Naive B cell (primary cell): ENCODE results near the gene NKX2-2. TPM values are rescaled to one million over a fixed set of nuclear protein-coding genes. Genes with fewer than 3 reads are reported as not detected.

Experiments
- ATAC-seq, 2 donors: fragments of 150-1000 bp; cut with Tn5 transposase; 2 replicates each; pipeline ENCODE4 v1.10.0; 2021; ENCODE audit warnings: low read depth in 2 of 2, mild to moderate bottlenecking in 2 of 2, moderate library complexity in 2 of 2
- DNase-seq: peaks from one replicate; pipeline ENCODE4 v3.0.0; 2022
- H3K27ac Mint-ChIP-seq, 6 donors: one replicate each; pipeline ENCODE4 v1.8.0; 2020 to 2022; ENCODE audit warnings: mild to moderate bottlenecking in 6 of 6, mixed read lengths in 6 of 6, moderate library complexity in 5 of 6, inconsistent platforms in 2 of 6
- H3K27me3 Mint-ChIP-seq, 3 donors: one replicate each; pipeline ENCODE4 v1.8.0; 2021 to 2022; ENCODE audit warnings: mixed read lengths in 3 of 3, mild to moderate bottlenecking in 1 of 3
- H3K36me3 Mint-ChIP-seq, 2 donors: one replicate each; pipeline ENCODE4 v1.8.0; 2020 to 2022; ENCODE audit warnings: mixed read lengths in 2 of 2, inconsistent platforms in 1 of 2, mild to moderate bottlenecking in 1 of 2
- H3K4me1 Mint-ChIP-seq, 3 donors: one replicate each; pipeline ENCODE4 v1.8.0; 2020 to 2022; ENCODE audit warnings: mixed read lengths in 3 of 3, inconsistent platforms in 1 of 3, mild to moderate bottlenecking in 1 of 3, moderate library complexity in 1 of 3
- H3K4me3 Mint-ChIP-seq, 8 donors: one replicate each; pipeline ENCODE4 v1.8.0; 2020 to 2022; ENCODE audit warnings: mild to moderate bottlenecking in 8 of 8, mixed read lengths in 8 of 8, moderate library complexity in 8 of 8, inconsistent platforms in 2 of 8
- H3K9me3 Mint-ChIP-seq, 7 donors: one replicate each; pipeline ENCODE4 v1.8.0; 2020 to 2022; ENCODE audit warnings: mixed read lengths in 7 of 7, mild to moderate bottlenecking in 5 of 7, inconsistent platforms in 2 of 7, moderate library complexity in 1 of 7
- polyA plus RNA-seq, 6 donors: library from polyadenylated mRNA; unstranded; fragments of 300-500 nt; fragmentation: Illumina TruSeq; gene quantifications; one replicate each; pipeline ENCODE4 v1.2.3, GENCODE V29; 2021; ENCODE audit warnings: low read depth in 6 of 6

Gene NKX2-2
- polyA plus RNA-seq: not detected

DNA sequence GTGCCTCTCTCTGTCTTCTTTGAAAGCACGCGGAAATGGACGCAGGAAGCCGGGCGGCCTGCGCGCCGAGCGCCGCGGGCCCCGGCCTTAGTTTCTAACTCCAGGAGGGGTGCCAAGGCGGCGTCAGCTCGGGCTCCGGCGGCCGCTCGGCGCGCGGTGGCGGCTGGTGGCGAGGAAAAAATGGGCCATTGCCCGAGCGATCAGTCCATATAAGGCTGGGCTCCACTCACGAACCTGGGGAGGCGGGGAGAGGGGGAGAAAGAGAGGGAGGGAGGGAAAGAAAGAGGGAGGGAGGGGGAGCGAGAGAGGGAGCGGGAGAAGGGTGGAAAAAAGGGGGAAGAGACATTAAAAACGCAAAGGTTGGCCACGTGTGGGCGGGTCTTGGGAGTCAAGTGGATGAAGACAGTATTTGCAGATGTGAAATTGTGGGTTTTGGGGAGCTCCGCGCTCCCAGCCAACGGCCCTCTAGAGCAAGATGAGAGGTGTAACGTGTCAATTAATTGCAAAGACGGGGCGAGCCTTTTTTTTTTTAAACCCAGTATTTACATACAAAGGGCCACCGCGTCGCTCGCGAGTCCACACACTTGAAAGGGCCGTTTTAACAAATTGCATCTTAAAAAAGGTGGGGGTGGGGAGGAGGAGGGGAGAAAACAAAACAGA is at the start of gene NKX2-2:
Gene NKX2-2 (minus strand): TSS at position 184 of the 660 bp plus-strand sequence. CDS start 395 bp downstream, outside the sequence.
- H3K4me3 Mint-ChIP-seq: peak within 1 kb of the TSS; percentile 32 to 90 (median 72)
- H3K27me3 Mint-ChIP-seq: peaks cover 44 to 80% (median 69%) of the 10 kb centered on the region in 3 donors
- H3K9me3 Mint-ChIP-seq: peaks cover 0 to 4% (median 0%) of the 10 kb centered on the region in 7 donors
- peaks cover 21 to 54% (median 50%) of the 10 kb centered on the region in 3 donors for H3K4me1 Mint-ChIP-seq
- H3K36me3 Mint-ChIP-seq: no peaks in the 10 kb centered on the region
- H3K27ac Mint-ChIP-seq: peak within 1 kb of the TSS in 3 of 6 donors; percentile 51 to 87 (median 69)
- DNase-seq (no peak), ATAC-seq (no peak)

DNA sequence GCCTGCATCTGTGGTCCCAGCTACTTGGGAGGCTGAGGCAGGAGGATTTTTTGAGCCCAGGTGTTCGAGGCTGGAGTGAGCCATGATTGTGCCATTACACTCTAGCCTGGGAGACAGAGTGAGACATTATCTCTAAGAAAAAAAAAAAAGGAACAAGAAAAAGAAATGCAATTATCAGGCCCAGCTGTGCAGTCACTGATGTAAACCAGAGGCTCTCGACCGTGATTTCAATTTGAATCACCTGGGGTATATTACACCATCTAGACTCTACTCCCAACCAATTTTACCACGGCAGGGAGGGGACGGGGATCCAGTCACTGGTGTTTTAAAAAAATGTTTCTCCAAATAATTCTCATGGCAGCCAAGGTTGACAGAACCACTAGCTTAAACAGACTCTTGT is 48.8 kb upstream of the NKX2-2 start:
- Mint-ChIP-seq H3K9me3 (peaks cover 2 to 12% (median 5%) of the 10 kb centered on the region in 7 donors), H3K27ac (no peak overlapping the region), H3K4me1 (no peaks in the 10 kb centered on the region), H3K27me3 (peaks cover 26 to 63% (median 41%) of the 10 kb centered on the region in 3 donors), H3K36me3 (peaks cover 4 to 11% of the 10 kb centered on the region in 2 donors), H3K4me3 (no peak overlapping the region)
- ATAC-seq: no peak
- no peak for DNase-seq

DNA sequence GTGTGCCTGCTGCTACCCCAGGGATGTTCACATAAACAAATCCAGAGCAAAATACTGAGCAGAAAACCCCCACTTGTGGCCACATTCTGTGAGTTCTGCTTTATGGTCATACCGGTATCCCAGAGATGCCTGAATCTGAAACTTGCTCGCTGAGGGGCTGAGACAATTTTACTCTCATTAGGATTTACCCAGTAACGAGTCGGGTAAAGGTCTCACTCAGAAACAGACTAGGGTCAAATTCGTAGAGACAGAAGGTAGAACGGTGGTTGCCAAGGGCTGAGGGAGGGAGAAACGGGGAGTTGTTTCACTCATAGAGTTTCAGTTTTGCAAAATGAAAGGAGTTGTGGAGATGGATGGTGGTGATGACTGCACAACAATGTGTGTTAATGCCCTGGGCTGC is 45.4 kb upstream of the NKX2-2 start:
- Mint-ChIP-seq H3K27me3 (peaks cover 29 to 68% (median 53%) of the 10 kb centered on the region in 3 donors), H3K27ac (no peak overlapping the region), H3K4me3 (no peak overlapping the region), H3K4me1 (no peaks in the 10 kb centered on the region), H3K9me3 (peaks cover 2 to 12% (median 5%) of the 10 kb centered on the region in 7 donors), H3K36me3 (peaks cover 4 to 11% of the 10 kb centered on the region in 2 donors)
- DNase-seq (no peak), ATAC-seq (no peak)

DNA sequence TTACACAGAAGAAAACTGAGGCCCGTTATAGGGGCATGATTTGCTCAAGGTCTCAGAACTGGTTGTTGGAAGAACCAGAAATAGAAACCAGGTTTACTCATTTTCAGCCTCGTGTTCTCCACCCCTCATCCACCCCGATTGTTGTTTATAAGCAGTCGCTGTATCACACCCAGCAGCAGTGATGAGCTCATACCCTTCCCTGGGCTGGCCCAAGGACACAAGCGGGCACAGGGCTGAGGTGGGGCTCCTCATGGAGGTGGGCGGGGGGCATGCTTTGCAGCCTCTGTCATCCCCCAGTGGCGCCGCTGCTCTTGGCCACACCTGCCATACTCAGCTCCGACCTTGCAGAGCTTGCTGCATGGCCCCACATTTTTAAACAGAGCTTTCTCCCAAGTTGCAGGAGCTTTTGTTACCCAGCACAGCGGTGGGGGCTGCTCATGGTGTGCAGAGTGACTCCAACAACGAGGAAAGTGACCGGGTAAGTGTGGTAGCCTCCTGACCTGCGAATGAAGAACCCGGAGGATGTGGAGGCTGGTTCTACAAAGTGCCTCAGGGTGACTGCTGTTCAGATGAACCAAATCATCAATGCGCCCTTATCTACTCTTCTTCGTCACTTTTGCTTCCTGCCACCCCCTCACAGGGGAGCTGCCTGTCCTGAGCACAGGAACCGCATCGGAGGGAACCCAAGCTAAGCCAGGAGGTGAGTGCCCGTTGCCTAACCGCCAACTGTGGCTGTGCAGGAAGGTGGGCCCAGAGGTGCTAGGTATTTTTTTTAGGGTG is 43.6 kb upstream of the NKX2-2 start:
- peaks cover 0 to 5% (median 0%) of the 10 kb centered on the region in 7 donors for H3K9me3 Mint-ChIP-seq
- no peak overlapping the region for H3K4me3 Mint-ChIP-seq
- no peak for DNase-seq
- no peaks in the 10 kb centered on the region for H3K36me3 Mint-ChIP-seq
- H3K27ac Mint-ChIP-seq: peak overlapping the region in 1 of 6 donors; percentile 73
- peaks cover 15 to 57% (median 49%) of the 10 kb centered on the region in 3 donors for H3K27me3 Mint-ChIP-seq
- ATAC-seq: no peak
- H3K4me1 Mint-ChIP-seq: no peaks in the 10 kb centered on the region

DNA sequence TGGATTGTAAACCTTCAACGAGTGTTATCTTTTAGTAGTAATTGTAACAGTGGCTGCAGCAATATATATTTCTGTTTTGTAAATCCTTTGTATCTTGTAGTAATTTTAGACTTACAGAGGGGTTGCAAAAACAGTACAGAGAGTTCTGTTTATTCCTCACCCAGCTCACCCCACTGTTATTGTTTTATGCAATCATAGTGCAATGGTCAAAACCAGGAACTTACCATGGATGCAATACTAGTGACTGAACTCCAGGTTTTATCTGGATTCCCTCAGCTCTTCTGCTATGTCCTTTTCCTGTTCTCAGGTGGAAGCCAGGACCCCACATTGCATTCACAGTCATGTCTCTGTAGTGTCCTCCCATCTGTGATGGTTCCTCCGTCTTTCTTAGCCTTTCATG is 42.5 kb upstream of the NKX2-2 start:
- Mint-ChIP-seq H3K36me3 (no peaks in the 10 kb centered on the region), H3K4me1 (no peaks in the 10 kb centered on the region), H3K27me3 (peaks cover 11 to 53% (median 50%) of the 10 kb centered on the region in 3 donors), H3K4me3 (no peak overlapping the region), H3K9me3 (peaks cover 0 to 4% (median 0%) of the 10 kb centered on the region in 7 donors), H3K27ac (no peak overlapping the region)
- ATAC-seq (no peak), DNase-seq (no peak)

DNA sequence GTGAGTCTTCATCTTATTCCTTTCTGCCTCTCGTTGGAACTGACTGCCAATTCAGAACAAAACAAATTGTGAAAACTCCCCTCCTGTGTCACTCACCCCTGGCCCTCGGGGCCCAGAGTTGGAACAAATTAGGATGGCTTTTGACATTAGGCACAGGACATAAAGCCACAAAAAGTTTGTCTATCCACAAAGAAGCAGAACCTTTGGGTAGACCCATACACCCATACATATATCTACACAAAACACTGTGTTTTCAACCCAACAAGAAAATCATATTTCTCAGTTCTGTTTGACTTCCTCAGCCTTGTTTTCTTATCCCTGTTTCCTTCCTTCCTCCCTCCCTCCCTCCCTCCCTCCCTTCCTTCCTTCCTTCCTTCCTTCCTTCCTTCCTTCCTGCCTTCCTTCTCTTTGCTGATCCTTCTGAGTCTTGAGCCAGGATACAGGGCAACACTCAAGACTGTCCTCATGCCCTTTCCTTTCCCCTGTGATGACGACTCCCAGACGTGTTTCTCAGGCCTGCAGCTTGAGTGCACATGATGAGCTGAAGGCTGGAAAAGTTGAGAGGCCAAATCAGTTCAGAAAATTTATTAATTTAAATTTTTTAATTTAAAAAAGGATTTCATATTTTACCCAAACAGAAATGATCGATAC is 41.7 kb upstream of the NKX2-2 start:
- ATAC-seq (no peak), DNase-seq (no peak)
- Mint-ChIP-seq H3K4me1 (no peaks in the 10 kb centered on the region), H3K36me3 (no peaks in the 10 kb centered on the region), H3K4me3 (no peak overlapping the region), H3K27me3 (peaks cover 11 to 52% (median 45%) of the 10 kb centered on the region in 3 donors), H3K27ac (no peak overlapping the region), H3K9me3 (peaks cover 0 to 4% (median 0%) of the 10 kb centered on the region in 7 donors)

DNA sequence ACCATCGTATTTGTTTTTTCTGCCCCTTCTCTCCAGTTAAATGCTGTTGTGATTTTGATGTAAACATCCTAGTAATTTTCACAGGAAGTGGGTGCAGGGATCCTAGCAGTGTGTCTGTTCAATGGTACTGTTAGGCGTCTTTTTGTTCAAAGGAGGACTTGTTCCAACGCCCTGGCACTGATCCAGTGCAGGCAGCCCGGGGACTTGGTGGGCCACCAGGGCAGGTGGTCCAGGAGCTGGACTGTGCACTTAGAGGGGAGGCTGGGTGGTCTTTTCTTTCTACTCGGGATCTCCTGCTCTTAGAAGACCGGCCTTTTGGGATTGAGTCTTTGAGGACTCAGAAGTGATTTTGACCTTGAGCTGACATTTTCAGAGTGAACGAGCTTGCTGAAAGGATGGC is 41.1 kb upstream of the NKX2-2 start:
- Mint-ChIP-seq H3K27me3 (peaks cover 11 to 47% (median 46%) of the 10 kb centered on the region in 3 donors), H3K4me3 (no peak overlapping the region), H3K9me3 (peaks cover 0 to 8% (median 0%) of the 10 kb centered on the region in 7 donors), H3K36me3 (no peaks in the 10 kb centered on the region), H3K4me1 (no peaks in the 10 kb centered on the region), H3K27ac (no peak overlapping the region)
- ATAC-seq (no peak), DNase-seq (no peak)

DNA sequence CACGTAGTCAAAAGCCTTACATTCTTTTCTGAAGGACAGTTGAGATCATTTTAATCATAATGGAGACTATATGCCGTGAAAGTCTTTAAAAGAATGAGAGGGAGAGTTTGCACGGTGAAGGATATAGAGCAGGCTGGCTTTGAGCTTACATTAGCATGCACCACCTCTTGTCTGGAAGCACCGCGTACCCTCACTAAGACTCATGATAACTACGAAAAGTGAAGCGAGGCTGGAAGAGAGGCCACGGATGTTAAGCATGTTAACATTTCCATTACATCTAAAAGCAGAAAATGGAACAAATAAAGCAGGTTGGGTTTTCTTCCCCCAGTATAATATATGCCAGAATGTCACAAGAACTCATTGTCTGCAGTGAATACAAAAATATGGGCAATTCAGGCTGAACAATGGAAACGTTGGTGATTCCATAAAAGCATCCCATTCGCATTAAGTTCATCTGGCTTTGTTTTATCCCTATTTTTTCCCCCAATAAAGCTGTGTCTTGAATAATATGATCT is 40.6 kb upstream of the NKX2-2 start:
- Mint-ChIP-seq H3K27ac (no peak overlapping the region), H3K4me1 (no peaks in the 10 kb centered on the region), H3K4me3 (no peak overlapping the region)

DNA sequence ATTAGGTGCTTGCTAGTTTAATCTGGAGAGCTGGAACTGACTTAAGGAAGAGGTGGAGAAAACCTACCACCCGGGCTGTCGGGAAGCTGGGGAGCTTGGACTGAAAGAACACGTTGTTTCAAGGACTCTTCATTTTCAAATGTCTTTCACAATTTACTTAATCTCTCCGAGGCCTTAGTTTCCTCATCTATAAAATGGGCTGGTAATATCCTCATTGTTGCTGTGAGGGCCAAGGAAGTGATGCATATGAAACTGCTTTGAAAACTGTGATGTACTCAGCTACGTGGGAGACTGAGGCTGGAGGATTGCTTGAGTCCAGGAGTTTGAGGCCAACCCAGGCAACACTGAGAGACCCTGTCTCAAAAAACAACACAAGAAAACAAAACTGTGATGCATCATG is 36.7 kb upstream of the NKX2-2 start:
- H3K27me3 Mint-ChIP-seq: peaks cover 3 to 45% (median 35%) of the 10 kb centered on the region in 3 donors
- DNase-seq (no peak), ATAC-seq (no peak)
- no peaks in the 10 kb centered on the region for H3K36me3 Mint-ChIP-seq
- H3K27ac Mint-ChIP-seq: no peak overlapping the region
- H3K4me3 Mint-ChIP-seq: no peak overlapping the region
- peaks cover 0 to 4% (median 0%) of the 10 kb centered on the region in 3 donors for H3K4me1 Mint-ChIP-seq
- peaks cover 0 to 4% (median 0%) of the 10 kb centered on the region in 7 donors for H3K9me3 Mint-ChIP-seq

More for the DNA sequence above, 40.6 kb upstream of the NKX2-2 start:
- Mint-ChIP-seq H3K36me3 (no peaks in the 10 kb centered on the region), H3K27me3 (peaks cover 14 to 48% (median 47%) of the 10 kb centered on the region in 3 donors), H3K9me3 (peaks cover 0 to 8% (median 0%) of the 10 kb centered on the region in 7 donors)
- DNase-seq (no peak), ATAC-seq (no peak)

DNA sequence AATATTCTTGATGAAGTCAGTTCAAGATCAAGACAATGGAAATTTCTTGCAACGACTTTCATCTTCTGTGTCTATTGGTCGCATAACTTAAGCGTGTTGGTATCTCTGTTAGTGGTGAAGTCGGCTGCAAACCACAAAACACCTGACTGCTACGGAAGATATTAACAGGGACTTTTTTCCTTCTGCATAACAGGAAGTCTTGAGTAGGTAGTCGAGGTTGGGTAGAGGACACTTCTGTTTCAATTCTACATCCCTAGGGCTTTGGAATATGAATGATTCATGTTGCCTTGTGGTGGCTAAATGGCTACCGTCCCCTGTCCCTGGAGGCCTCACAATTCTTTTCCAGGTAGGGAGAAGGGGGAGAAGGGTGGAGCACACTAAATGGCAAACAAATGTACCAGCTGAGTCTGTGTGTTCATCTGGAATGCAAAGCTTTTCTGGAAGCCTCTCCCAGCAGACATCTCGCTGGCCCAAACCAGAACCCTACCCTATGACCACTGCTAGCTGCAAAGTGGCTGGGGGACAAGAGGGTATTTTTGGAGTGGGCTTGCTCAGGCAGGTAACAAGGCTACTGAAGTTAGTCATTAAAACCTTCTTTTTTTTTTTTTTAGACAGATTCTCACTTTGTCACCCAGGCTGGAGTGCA is 34.6 kb upstream of the NKX2-2 start:
- DNase-seq (no peak), ATAC-seq (no peak)
- Mint-ChIP-seq H3K36me3 (no peaks in the 10 kb centered on the region), H3K27ac (no peak overlapping the region), H3K9me3 (peaks cover 0 to 5% (median 1%) of the 10 kb centered on the region in 7 donors), H3K4me1 (peaks cover 0 to 4% (median 0%) of the 10 kb centered on the region in 3 donors), H3K27me3 (peaks cover 11 to 40% (median 35%) of the 10 kb centered on the region in 3 donors), H3K4me3 (no peak overlapping the region)

DNA sequence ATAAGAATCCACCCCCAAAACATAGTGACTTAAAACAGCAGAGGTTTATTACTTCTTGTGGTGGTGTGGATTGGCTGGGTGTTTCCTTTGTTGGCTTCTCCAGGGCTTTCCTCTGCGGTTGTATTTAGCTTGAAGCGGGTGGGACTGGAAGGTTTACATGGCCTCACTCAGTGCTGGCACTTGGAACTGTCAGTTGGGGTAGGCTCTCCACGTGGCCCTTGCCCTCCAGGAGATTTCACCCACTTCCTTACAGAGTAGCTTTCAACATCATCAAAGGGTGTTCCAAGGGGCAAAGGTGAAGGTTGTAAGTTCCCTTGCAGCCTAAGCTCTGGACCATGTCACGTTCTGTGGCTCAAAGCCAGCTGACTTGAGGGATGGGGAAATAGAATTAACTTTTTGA is 32.5 kb upstream of the NKX2-2 start:
- peaks cover 13 to 37% (median 33%) of the 10 kb centered on the region in 3 donors for H3K27me3 Mint-ChIP-seq
- H3K9me3 Mint-ChIP-seq: peaks cover 0 to 7% (median 1%) of the 10 kb centered on the region in 7 donors
- no peak overlapping the region for H3K4me3 Mint-ChIP-seq
- H3K36me3 Mint-ChIP-seq: no peaks in the 10 kb centered on the region
- DNase-seq (no peak), ATAC-seq (no peak)
- H3K27ac Mint-ChIP-seq: no peak overlapping the region
- H3K4me1 Mint-ChIP-seq: peaks cover 0 to 4% (median 0%) of the 10 kb centered on the region in 3 donors

DNA sequence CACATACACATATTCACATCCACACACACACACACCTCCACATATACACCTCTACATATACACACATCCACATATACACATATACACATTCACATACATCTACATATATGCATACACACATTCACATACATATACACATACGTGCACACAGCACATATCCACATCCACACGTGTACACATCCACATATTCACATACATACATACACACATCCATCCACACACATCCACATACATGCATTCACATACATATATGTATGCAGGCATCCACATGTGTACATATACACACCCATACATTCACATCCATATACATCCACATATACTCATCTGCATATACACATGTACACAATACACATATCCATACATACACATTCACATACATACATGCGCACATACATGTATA is 25.6 kb upstream of the NKX2-2 start:
- DNase-seq: no peak
- H3K27me3 Mint-ChIP-seq: peaks cover 41 to 42% (median 42%) of the 10 kb centered on the region in 3 donors
- H3K4me1 Mint-ChIP-seq: no peaks in the 10 kb centered on the region
- H3K4me3 Mint-ChIP-seq: no peak overlapping the region
- ATAC-seq: no peak
- H3K27ac Mint-ChIP-seq: no peak overlapping the region
- no peaks in the 10 kb centered on the region for H3K36me3 Mint-ChIP-seq
- peaks cover 0 to 2% (median 0%) of the 10 kb centered on the region in 7 donors for H3K9me3 Mint-ChIP-seq

DNA sequence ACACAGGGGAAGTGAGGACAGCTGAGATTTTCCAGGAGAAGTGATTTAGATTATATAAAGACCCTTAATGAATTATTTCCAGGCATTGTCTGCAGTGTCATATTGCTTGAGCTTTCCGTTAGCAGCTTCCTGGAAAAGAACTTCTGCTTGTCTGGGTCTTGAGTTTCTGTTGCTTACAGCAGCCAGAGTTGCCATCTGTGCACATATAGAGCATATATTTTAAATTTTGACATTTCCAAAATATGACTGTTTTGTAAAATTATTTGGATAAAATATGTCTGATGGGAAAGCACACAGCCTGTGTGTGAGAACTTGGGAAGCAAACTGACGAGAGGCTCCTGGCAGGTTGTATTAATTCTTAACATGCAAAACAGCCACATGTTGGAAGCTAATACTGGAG is 21.0 kb upstream of the NKX2-2 start:
- Mint-ChIP-seq H3K4me1 (no peaks in the 10 kb centered on the region), H3K27ac (no peak overlapping the region), H3K27me3 (peaks cover 43 to 59% (median 51%) of the 10 kb centered on the region in 3 donors), H3K36me3 (no peaks in the 10 kb centered on the region), H3K9me3 (peaks cover 0 to 7% (median 2%) of the 10 kb centered on the region in 7 donors), H3K4me3 (no peak overlapping the region)
- ATAC-seq (no peak), DNase-seq (no peak)
